HCT116 (cell line): ENCODE results near the gene TMEM235. TPM values are rescaled to one million over a fixed set of nuclear protein-coding genes. Genes with fewer than 3 reads are reported as not detected.

Experiments used
- ATAC-seq: fragments of 200-7000 bp; cut with Tn5 transposase; 2 replicates; pipeline ENCODE4 v1.9.1; 2020; ENCODE audit warnings: mild to moderate bottlenecking, moderate library complexity
- BruUV-seq: library from RNA; stranded (reverse); fragments of 400-500 nt; replicated peaks from 2 replicates; lab custom pipeline; 2021; lab: Mats Ljungman, UMichigan
- CTCF ChIA-PET: fragments of 300-600 bp; sonication (Branson Sonifier 250); formaldehyde crosslinking; loops from one replicate; lab custom pipeline; 2021; ENCODE audit warnings: antibody characterized with exemption; lab: Charles Lee
- POLR2A ChIA-PET: fragments of 300-600, 350-600 bp; sonication (Branson Sonifier 250); formaldehyde crosslinking; loops from one replicate; lab custom pipeline; 2021; ENCODE audit warnings: antibody characterized with exemption; lab: Charles Lee
- RAD21 ChIA-PET, 2 experiments: fragments of 300-600 bp; sonication (Branson Sonifier 250); formaldehyde crosslinking; loops; one replicate each; lab custom pipeline; 2023; ENCODE audit warnings: low total read pairs in 2 of 2; ENCODE audit not compliant: uncharacterized antibody in 2 of 2, unreplicated experiment in 2 of 2, low non-redundant PET in 1 of 2; lab: Charles Lee
- DNase-seq: peaks from one replicate; pipeline ENCODE4 v3.0.0-alpha.2; 2010; ENCODE audit warnings: low read depth, low spot score
- H2AFZ ChIP-seq: fragments of 200-600 bp; shearing (Covaris generic), sonication (generic); 2 replicates; pipeline ENCODE4 v1.6.1; 2017; ENCODE audit warnings: low read depth, mixed run types, mixed read lengths, antibody characterized with exemption, low read length; ENCODE audit not compliant: poor library complexity, severe bottlenecking
- H3K27ac ChIP-seq: 2 replicates; pipeline ENCODE4 v1.5.1; 2012; ENCODE audit warnings: low read depth, low read length
- H3K27me3 ChIP-seq: fragments of 200-600 bp; sonication (generic); 2 replicates; pipeline ENCODE4 v1.6.1; 2016; ENCODE audit warnings: mixed run types, low read length, mixed read lengths; ENCODE audit not compliant: insufficient read depth
- H3K36me3 ChIP-seq, 2 experiments: fragments of 200-500 bp in 1 of 2; fragments of 200-600 bp in 1 of 2; sonication (Bioruptor generic) in 1 of 2; sonication (generic) in 1 of 2; 2 replicates each; pipeline versions ENCODE4 v1.5.1 to v1.6.1; 2014 to 2016; ENCODE audit warnings: low read length in 2 of 2, inconsistent platforms in 1 of 2, mixed read lengths in 1 of 2, mixed run types in 1 of 2; ENCODE audit not compliant: insufficient read depth in 2 of 2, control insufficient read depth in 1 of 2
- H3K4me1 ChIP-seq, 2 experiments: fragments of 200-600 bp in 1 of 2; sonication (generic) in 1 of 2; 2 replicates each; pipeline versions ENCODE4 v1.5.1 to v1.6.1; 2012 to 2017; ENCODE audit warnings: low read length in 2 of 2, inconsistent platforms in 1 of 2, mild to moderate bottlenecking in 1 of 2, mixed read lengths in 1 of 2, mixed run types in 1 of 2, moderate library complexity in 1 of 2; ENCODE audit not compliant: insufficient read depth in 2 of 2, control insufficient read depth in 1 of 2
- H3K4me2 ChIP-seq: fragments of 200-600 bp; sonication (generic); 2 replicates; pipeline ENCODE4 v1.6.1; 2017; ENCODE audit warnings: mixed run types, low read length, mixed read lengths
- H3K4me3 ChIP-seq, 2 experiments: fragments of 200-600 bp in 1 of 2; sonication (generic) in 1 of 2; replicated peaks in 1 of 2; 2 replicates each; pipeline ENCODE4 v1.5.1; 2011 to 2016; ENCODE audit warnings: low read length in 2 of 2, control low read depth in 1 of 2, low read depth in 1 of 2, mild to moderate bottlenecking in 1 of 2, mixed read lengths in 1 of 2, mixed run types in 1 of 2
- H3K79me2 ChIP-seq: fragments of 200-600 bp; sonication (generic); 2 replicates; pipeline ENCODE4 v1.6.1; 2017; ENCODE audit warnings: mild to moderate bottlenecking, mixed run types, low read length, moderate library complexity, mixed read lengths; ENCODE audit not compliant: insufficient read depth
- H3K9ac ChIP-seq: fragments of 200-600 bp; sonication (generic); 2 replicates; pipeline ENCODE4 v1.6.1; 2016; ENCODE audit warnings: low read length, mixed read lengths
- H3K9me2 ChIP-seq: fragments of 200-600 bp; sonication (generic), shearing (Covaris generic); 2 replicates; pipeline ENCODE4 v1.6.1; 2017; ENCODE audit warnings: mixed run types, mild to moderate bottlenecking, moderate library complexity; ENCODE audit not compliant: insufficient read depth
- H3K9me3 ChIP-seq, 2 experiments: fragments of 200-500 bp in 1 of 2; fragments of 200-600 bp in 1 of 2; sonication (Bioruptor generic) in 1 of 2; sonication (generic) in 1 of 2; 2 replicates each; pipeline ENCODE4 v1.6.1; 2014 to 2017; ENCODE audit warnings: low read length in 2 of 2, mixed read lengths in 2 of 2, inconsistent platforms in 1 of 2, low read depth in 1 of 2, mild to moderate bottlenecking in 1 of 2, mixed run types in 1 of 2, moderate library complexity in 1 of 2; ENCODE audit not compliant: control insufficient read depth in 1 of 2, insufficient read depth in 1 of 2
- H4K20me1 ChIP-seq: fragments of 200-600 bp; sonication (generic), shearing (Covaris generic); 2 replicates; pipeline ENCODE4 v1.6.1; 2017; ENCODE audit warnings: mixed run types, mild to moderate bottlenecking, moderate library complexity; ENCODE audit not compliant: insufficient read depth
- ATF3 ChIP-seq: IDR thresholded peaks from 2 replicates; pipeline ENCODE4 v1.6.1; 2012
- CBX3 ChIP-seq: IDR thresholded peaks from 2 replicates; pipeline ENCODE4 v1.6.1; 2012; ENCODE audit warnings: low read depth
- CEBPB ChIP-seq: IDR thresholded peaks from 2 replicates; pipeline ENCODE4 v1.6.1; 2012; ENCODE audit warnings: low read depth
- CTCF ChIP-seq, 3 experiments: fragments of 200-600 bp in 1 of 3; sonication (generic) in 1 of 3; IDR thresholded peaks in 2 of 3; conservative IDR thresholded peaks in 1 of 3; 2 replicates each; pipeline ENCODE4 v1.5.1; 2012 to 2017; ENCODE audit warnings: low read depth in 2 of 3, low read length in 2 of 3, antibody characterized with exemption in 1 of 3, borderline replicate concordance in 1 of 3, control low read depth in 1 of 3, mild to moderate bottlenecking in 1 of 3, mixed read lengths in 1 of 3, mixed run types in 1 of 3, moderate library complexity in 1 of 3; ENCODE audit not compliant: insufficient read depth in 1 of 3
- EGR1 ChIP-seq: IDR thresholded peaks from 2 replicates; pipeline ENCODE4 v1.6.1; 2012; ENCODE audit warnings: low read depth
- ELF1 ChIP-seq: IDR thresholded peaks from 2 replicates; pipeline ENCODE4 v1.6.1; 2012; ENCODE audit warnings: low read depth, borderline replicate concordance
- FOSL1 ChIP-seq: IDR thresholded peaks from 2 replicates; pipeline ENCODE4 v1.6.1; 2012; ENCODE audit warnings: low read depth
- JUND ChIP-seq: IDR thresholded peaks from 2 replicates; pipeline ENCODE4 v1.6.1; 2012
- MAX ChIP-seq: IDR thresholded peaks from 2 replicates; pipeline ENCODE4 v1.6.1; 2012
- POLR2A ChIP-seq: IDR thresholded peaks from 2 replicates; pipeline ENCODE4 v1.7.0; 2011; ENCODE audit warnings: borderline replicate concordance; ENCODE audit not compliant: insufficient read depth, insufficient read length; ENCODE audit errors: extremely low read depth
- REST ChIP-seq: IDR thresholded peaks from 2 replicates; pipeline ENCODE4 v1.6.1; 2012; ENCODE audit warnings: low read depth
- SP1 ChIP-seq: IDR thresholded peaks from 2 replicates; pipeline ENCODE4 v1.6.1; 2012; ENCODE audit warnings: low read depth
- SRF ChIP-seq: IDR thresholded peaks from 2 replicates; pipeline ENCODE4 v1.6.1; 2012; ENCODE audit warnings: low read depth
- TCF7L2 ChIP-seq: IDR thresholded peaks from 2 replicates; pipeline ENCODE4 v1.7.0; 2011; ENCODE audit warnings: borderline replicate concordance, inconsistent platforms; ENCODE audit not compliant: insufficient read depth, insufficient read length; ENCODE audit errors: extremely low read depth
- ZBTB33 ChIP-seq: IDR thresholded peaks from 2 replicates; pipeline ENCODE4 v1.6.1; 2011; ENCODE audit warnings: mild to moderate bottlenecking, low read length, moderate library complexity; ENCODE audit not compliant: insufficient replicate concordance; ENCODE audit errors: extremely low read depth
- ZFX ChIP-seq: fragments of 450-650 bp; IDR thresholded peaks from 2 replicates; pipeline ENCODE4 v1.6.1; 2017
- ZNF274 ChIP-seq: fragments of 200-500 bp; sonication (Bioruptor generic); IDR thresholded peaks from 2 replicates; pipeline ENCODE4 v1.6.1; 2014; ENCODE audit warnings: mild to moderate bottlenecking, low read depth, low read length, inconsistent platforms
- intact Hi-C: fragments of 100-400 bp; cut with micrococcal nuclease; formaldehyde crosslinking; loops from 2 replicates; pipeline ENCODE4 v1.10.0; 2022
- total RNA-seq: library from RNA; stranded (reverse); gene quantifications from one replicate; pipeline ENCODE4 v1.2.1, GENCODE V29; 2021; ENCODE audit not compliant: unreplicated experiment

Gene TMEM235
- total RNA-seq, 1 experiment from 2014 or later = not detected

- TF ChIP-seq REST = no peak
Observed at GRCh38 chr17:78230996-78231935, at the start of gene TMEM235 (continued).

GRCh38 chr17:78182504-78182903 is 48.9 kb upstream of the TMEM235 start:
- BruUV-seq = no TSS peak
- H3K9me3 ChIP-seq = no peaks in the 10 kb centered on the region
- H2AFZ ChIP-seq = no peak overlapping the region
- peaks cover 11 to 26% of the 10 kb centered on the region in 2 experiments for H3K4me1 ChIP-seq
- no peaks in the 10 kb centered on the region for H3K9me2 ChIP-seq
- ATAC-seq = no peak
- H4K20me1 ChIP-seq = no peaks in the 10 kb centered on the region
- peaks cover 60% of the 10 kb centered on the region for H3K79me2 ChIP-seq
- no peak overlapping the region for H3K27ac ChIP-seq
- ChIA-PET RAD21 (no interaction called here), CTCF (interaction anchor here (1.4 to 1.5 kb wide), 2 partner anchors 13 to 163 kb away, joined by 3 read pairs; no protein-coding TSS in a partner anchor), POLR2A (interaction anchor here (0.7 to 1.9 kb wide), 2 partner anchors 40 to 81 kb away, joined by 3 to 5 read pairs; no protein-coding TSS in a partner anchor)
- intact Hi-C loops = no loop called here
- no peak overlapping the region for H3K9ac ChIP-seq
- H3K27me3 ChIP-seq = no peaks in the 10 kb centered on the region
- no peak overlapping the region for H3K4me2 ChIP-seq
- no peak for DNase-seq
- peaks cover 45 to 62% of the 10 kb centered on the region in 2 experiments for H3K36me3 ChIP-seq
- H3K4me3 ChIP-seq = no peak overlapping the region
- TF ChIP-seq CEBPB (no peak), SP1 (no peak), ZBTB33 (no peak), POLR2A (no peak), CBX3 (no peak), ATF3 (no peak), SRF (no peak), TCF7L2 (no peak), ZFX (no peak), FOSL1 (no peak), MAX (no peak), ZNF274 (no peak), ELF1 (no peak), EGR1 (no peak), CTCF (IDR thresholded peaks at IDR 0.05 in 2 of 3, conservative IDR thresholded peaks at IDR 0.05 in 1 of 3; ENCODE audit: borderline replicate concordance in 1 of 3, insufficient read depth in 1 of 3, low read depth in 2 of 3, low read length in 2 of 3) (no peak), JUND (no peak)
